MM.1S (cell line): ENCODE results near the gene TSPAN9.

Experiments used
- CTCF ChIP-seq: fragments of 300-600 bp; sonication (generic); IDR thresholded peaks from 2 replicates; pipeline ENCODE4 v1.5.1; 2016; ENCODE audit warnings: antibody characterized with exemption, low read length, mixed read lengths
- EZH2 ChIP-seq: fragments of 300-600 bp; sonication (generic); optimal IDR thresholded peaks from 2 replicates; pipeline ENCODE3; 2017; ENCODE audit warnings: low read depth, mild to moderate bottlenecking, antibody characterized with exemption, low read length, mixed read lengths

GRCh38 chr12:3204730-3205531 lies 127.8 kb downstream of the TSPAN9 start:
- no peak for TF ChIP-seq CTCF
- no peak for TF ChIP-seq EZH2
